GM18526 (cell line): ENCODE measurements around the gene IFNG-AS1.

ENCODE experiments used
- POLR2A ChIP-seq: IDR thresholded peaks from 3 replicates; pipeline ENCODE4 v1.6.1; 2011; ENCODE audit not compliant: insufficient read length; ENCODE audit errors: extremely low read depth

Gene IFNG-AS1

GRCh38 chr12:68013181-68013580 is 23.9 kb downstream of the IFNG-AS1 start:
- TF ChIP-seq POLR2A = no peak

GRCh38 chr12:68016136-68016535 is 26.9 kb downstream of the IFNG-AS1 start:
- TF ChIP-seq POLR2A = no peak

DNA sequence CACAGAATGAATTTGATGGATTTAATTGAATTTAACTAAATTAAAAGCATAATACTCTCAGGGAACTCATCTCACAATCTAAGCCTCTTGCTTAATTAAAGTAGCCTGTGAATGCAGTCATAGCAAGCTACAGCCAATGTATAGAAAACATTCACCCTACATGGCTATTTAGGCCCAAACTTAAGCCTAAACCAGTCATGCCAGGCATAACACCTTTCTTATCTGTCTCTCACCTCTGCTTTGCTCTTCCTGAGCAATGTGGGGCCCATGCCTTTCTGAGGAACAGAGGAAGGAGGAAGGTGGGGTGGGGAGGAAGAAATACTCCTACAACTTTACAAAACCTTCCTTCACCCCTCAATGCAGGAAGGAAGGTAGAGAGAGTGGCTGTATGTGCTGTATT is 29.1 kb downstream of the IFNG-AS1 start:
- TF ChIP-seq POLR2A = no peak

DNA sequence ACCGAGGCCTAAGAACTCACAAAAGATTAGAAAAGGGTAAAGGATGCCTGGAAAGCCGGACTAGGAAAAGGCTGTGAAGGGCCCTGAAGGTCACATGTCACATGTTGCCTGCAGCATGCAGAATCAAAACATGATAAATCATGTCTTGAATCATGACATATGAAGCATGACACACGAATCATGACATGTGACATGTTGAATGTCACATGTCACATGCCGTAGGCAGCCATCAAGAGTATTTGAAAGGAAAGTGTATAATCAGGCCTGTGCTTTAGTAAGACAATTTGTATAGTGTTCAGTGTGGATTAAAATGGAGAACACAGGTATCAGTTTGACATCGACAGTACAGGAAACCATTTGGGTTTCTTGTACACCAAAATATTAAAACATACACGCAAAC is 30.8 kb downstream of the IFNG-AS1 start:
- TF ChIP-seq POLR2A = no peak

- no peak for TF ChIP-seq POLR2A
Observed at GRCh38 chr12:68020699-68021098, 31.5 kb downstream of the IFNG-AS1 start.

- no peak for TF ChIP-seq POLR2A
Observed at GRCh38 chr12:68028647-68029046, 39.4 kb downstream of the IFNG-AS1 start.

DNA sequence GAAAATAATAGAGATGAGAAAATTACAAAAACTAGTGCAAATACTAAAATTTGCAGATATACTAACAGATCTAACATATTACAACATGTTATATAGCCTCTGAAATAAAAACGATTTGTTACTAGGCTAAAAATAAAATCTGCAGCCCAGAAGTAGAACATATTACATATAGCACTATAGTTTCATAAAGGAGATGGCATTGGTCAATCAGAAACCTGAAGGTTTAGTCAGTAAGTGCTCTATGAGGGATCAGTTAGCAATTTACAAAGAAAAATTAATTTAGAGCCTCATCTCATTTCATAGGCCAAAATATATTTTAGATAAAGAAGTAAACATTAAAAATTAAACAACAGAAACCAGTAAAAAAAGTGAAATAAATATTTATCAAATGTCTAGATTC is 41.0 kb downstream of the IFNG-AS1 start:
- TF ChIP-seq POLR2A = no peak

GRCh38 chr12:68031174-68031573 is 41.9 kb downstream of the IFNG-AS1 start:
- TF ChIP-seq POLR2A = no peak

DNA sequence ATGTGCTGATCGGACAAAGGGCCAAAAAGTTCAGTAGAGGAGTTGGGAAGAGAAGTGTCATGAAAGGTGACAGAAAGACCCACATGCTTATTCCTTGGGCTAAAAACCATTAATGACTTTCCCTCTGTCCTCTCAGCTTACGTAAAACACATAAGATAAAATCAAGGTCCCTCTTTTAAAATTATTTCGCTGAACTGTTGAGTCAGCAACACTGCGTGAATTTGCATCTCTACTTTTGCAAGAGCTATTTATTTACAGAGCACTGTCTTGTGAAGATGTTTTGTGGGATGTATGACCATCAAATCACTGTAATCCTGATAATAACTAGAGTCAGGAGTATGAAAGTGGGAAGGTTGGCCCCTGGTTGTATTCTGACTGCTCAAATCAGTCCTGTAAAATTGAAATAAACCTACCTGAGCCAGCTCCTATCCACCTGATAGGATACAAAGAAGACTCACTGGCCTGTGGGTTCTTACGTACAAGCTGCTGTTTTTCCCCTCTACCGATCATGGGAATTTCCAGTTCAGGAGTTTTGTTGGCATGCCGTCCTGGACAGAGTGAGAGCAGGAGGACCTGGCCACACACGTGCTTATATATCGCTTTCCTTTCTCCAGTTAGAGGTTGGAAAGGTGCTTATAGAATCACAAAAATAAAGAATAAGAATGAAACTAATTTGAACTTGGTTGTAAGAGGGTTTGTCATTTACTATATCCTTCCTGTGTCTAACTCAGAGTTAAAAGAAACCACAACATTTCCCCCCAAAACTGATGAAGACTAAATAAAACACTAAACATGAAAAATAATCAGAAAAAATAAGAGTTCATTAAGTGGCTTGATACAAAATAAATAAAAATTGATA is 42.9 kb downstream of the IFNG-AS1 start:
- TF ChIP-seq POLR2A = no peak

DNA sequence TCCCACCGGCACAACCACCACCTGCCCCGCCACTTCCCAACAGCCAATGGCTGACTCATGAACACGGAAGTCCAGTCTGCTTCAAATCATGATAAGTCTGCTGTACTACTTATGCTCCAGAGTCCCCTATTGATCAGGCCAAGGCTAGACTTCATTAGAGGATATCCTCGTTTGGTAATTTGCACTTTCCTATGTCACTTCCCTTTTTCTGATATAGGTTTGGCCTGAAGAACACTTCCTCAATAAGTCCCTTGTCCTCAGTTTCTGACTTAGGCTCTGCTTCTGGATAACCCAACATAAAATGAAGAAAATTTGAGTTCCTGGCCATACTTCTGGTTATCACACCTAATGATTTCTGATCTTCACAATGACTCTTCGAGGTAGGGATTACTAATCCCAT is 45.3 kb downstream of the IFNG-AS1 start:
- no peak for TF ChIP-seq POLR2A

DNA sequence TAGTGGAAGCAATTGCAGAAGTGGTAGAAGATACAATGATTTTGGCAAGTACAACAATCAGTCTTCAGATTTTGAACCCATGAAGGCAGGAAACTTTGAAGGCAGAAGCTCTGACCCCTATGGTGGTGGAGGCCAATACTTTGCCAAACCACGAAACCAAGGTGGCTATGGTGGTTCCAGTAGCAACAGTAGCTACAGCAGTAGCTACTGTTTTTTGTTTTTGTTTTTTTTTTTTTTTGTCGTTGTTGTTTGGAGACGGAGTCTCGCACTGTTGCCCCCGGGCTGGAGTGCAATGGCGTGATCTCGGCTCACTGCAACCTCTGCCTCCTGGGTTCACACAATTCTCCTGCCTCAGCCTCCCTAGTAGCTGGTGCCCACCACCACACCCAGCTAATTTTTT is 47.4 kb downstream of the IFNG-AS1 start:
- TF ChIP-seq POLR2A = no peak

- TF ChIP-seq POLR2A = no peak
Observed at GRCh38 chr12:68037616-68038255, 48.5 kb downstream of the IFNG-AS1 start.

DNA sequence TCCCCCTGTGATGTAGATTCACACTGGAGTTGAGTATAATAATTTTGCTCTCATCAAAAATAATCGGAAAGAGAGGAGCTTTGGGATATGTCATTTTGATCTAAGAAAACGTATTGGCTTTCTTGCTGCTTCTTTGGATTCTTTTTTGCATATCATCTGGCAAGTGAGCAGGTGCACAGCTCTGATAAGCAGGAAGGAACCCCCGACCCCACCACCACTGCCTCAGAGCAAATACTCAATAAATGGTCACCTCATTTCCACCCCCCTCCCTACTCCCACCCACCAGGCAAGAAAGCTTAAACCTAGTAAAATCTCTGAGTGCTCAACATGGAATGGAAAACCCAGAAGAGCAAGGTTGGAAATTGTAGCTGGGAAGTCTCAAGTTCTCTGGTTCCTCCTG is 49.4 kb downstream of the IFNG-AS1 start:
- TF ChIP-seq POLR2A = no peak

DNA sequence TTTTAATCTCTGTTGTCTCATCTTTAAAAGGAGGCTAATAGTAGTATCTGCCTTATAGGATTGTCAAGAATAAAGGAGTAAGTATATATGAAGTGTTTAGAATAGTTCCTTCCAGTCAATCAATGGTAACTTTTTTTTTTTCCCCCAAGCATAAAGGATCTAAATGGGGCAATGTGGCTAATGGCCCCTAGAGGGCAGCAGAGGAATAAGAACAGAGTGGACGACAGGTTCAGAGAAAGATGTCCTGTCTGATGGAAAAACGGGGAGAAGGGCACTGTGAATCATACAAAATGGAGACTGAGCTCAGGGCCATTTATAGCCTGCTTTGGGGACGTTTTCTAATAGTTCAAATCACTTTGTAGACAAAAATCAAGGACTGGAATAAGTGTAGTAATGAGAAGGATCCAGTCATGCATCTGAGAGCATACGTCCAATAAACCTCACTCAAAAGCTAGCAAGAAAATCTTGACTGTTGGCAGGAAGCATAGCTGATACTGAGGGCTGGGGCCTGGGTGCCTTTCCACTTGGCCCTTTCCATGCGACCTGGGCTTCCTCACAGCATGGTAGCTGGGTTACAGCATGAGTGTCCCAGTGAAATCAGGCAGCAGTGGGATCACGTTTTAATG is 51.3 kb downstream of the IFNG-AS1 start:
- TF ChIP-seq POLR2A = no peak

DNA sequence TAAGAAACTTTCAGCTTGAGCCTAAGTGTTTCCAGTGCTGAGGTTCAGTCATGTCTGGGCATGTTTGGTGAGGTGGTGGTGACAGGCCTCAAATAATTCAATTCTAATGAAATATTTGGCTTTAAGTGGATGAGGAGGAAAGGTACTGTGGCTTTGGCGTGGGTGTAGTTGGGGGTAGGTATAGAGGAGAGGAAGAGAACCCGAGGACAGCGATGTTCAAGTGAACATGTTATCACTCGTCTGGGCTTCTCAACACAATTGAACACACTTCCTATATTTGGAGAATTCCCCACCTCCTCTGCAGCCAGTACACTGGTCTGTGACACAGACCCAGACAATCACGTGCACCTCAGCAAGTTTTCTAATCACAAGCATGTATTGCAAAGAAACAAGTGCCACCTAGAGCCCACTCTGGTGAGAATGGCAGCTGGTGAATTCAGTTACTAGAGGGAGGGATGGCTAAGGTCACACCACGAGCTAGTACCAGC is 53.0 kb downstream of the IFNG-AS1 start:
- no peak for TF ChIP-seq POLR2A

DNA sequence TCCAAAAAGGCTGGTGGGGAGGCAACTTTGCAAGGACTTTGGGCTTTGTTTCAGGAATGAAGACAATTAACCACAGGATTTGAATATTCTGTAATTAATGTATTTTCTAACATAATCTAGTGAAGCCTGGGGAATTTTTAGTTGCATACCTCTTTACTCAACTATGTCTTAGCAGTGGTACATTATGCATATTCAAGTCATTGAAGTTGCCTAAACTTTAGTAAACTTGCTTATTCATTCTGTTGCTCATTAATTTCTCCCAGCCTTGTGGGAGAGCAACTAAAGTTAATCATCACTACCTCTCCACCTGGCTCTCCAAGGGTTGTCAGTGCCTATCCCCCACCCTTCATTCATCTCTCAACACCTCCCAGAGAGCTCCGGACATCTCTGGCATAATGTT is 54.2 kb downstream of the IFNG-AS1 start:
- TF ChIP-seq POLR2A = no peak
